ENCODE results near the gene AQP2. TPM values are rescaled to one million over a fixed set of nuclear protein-coding genes. Genes with fewer than 3 reads are reported as not detected.
A peak's percentile ranks its signal among the peaks of the same experiment; 100 is the strongest.

The AQP2 gene
- total RNA-seq, 4 donors from 2014 or later, result not detected

- peak overlapping the region; percentile 26 to 60 (median 36) for H3K27ac ChIP-seq
- no peak for TF ChIP-seq CTCF (IDR thresholded peaks at IDR 0.05)
- TF ChIP-seq POLR2A (IDR thresholded peaks at IDR 0.05), result no peak
- intact Hi-C loops (cut with DNase I), result no loop called here
Measured at GRCh38 chr12:49923035-49923644, 27.4 kb upstream of the AQP2 start.

GRCh38 chr12:49923880-49924556 lies 26.5 kb upstream of the AQP2 start:
- Histone ChIP-seq H3K9me3 (no peaks in the 10 kb centered on the region), H3K36me3 (no peaks in the 10 kb centered on the region), H3K27ac (peak overlapping the region in 3 of 4 donors; percentile 26 to 60 (median 45)), H3K4me3 (no peak overlapping the region), H3K27me3 (no peaks in the 10 kb centered on the region), H3K4me1 (peaks cover 6 to 59% (median 8%) of the 10 kb centered on the region in 3 donors)
- whole genome bisulfite sequencing, 2 donors, result 85 to 89% methylated on average over 9 to 15 of the region's 15 CpGs
- TF ChIP-seq POLR2A (IDR thresholded peaks at IDR 0.05) (no peak), CTCF (IDR thresholded peaks at IDR 0.05) (no peak)
- intact Hi-C loops (cut with DNase I), result no loop called here
- no peak for DNase-seq

More at GRCh38 chr12:49923035-49923644, 27.4 kb upstream of the AQP2 start:
- WGBS, 2 donors, result 83 to 88% methylated on average over 7 of the region's 7 CpGs
- Histone ChIP-seq H3K4me1 (peaks cover 6 to 55% (median 8%) of the 10 kb centered on the region in 3 donors), H3K27me3 (no peaks in the 10 kb centered on the region), H3K9me3 (no peaks in the 10 kb centered on the region), H3K36me3 (no peaks in the 10 kb centered on the region), H3K4me3 (no peak overlapping the region)
- no peak for DNase-seq

- Histone ChIP-seq H3K4me1 (peaks cover 6 to 62% (median 8%) of the 10 kb centered on the region in 3 donors), H3K36me3 (no peaks in the 10 kb centered on the region), H3K27ac (no peak overlapping the region), H3K27me3 (no peaks in the 10 kb centered on the region), H3K4me3 (no peak overlapping the region), H3K9me3 (no peaks in the 10 kb centered on the region)
- intact Hi-C loops (cut with DNase I), result no loop called here
- TF ChIP-seq CTCF (IDR thresholded peaks at IDR 0.05) (no peak), POLR2A (IDR thresholded peaks at IDR 0.05) (no peak)
- WGBS, 2 donors, result 66 to 79% methylated on average over 4 to 5 of the region's 7 CpGs
- DNase-seq, result no peak
Measured at GRCh38 chr12:49924628-49925246, 25.8 kb upstream of the AQP2 start.

GRCh38 chr12:49925433-49926204 lies 24.9 kb upstream of the AQP2 start:
- 91 to 93% methylated on average over 9 to 10 of the region's 11 CpGs for WGBS, 2 donors
- H3K36me3 ChIP-seq, result no peaks in the 10 kb centered on the region
- H3K27ac ChIP-seq, result no peak overlapping the region
- intact Hi-C loops (cut with DNase I), result no loop called here
- H3K4me1 ChIP-seq, result peaks cover under 1 to 61% (median 8%) of the 10 kb centered on the region in 3 donors
- no peak overlapping the region for H3K4me3 ChIP-seq
- DNase-seq, result no peak
- no peaks in the 10 kb centered on the region for H3K9me3 ChIP-seq
- no peak for TF ChIP-seq CTCF (IDR thresholded peaks at IDR 0.05)
- TF ChIP-seq POLR2A (IDR thresholded peaks at IDR 0.05), result no peak
- no peaks in the 10 kb centered on the region for H3K27me3 ChIP-seq
